GM18519 (cell line): ENCODE measurements around the gene CACNA1B.

ENCODE experiments used
- ATAC-seq: cut with Tn5 transposase; IDR thresholded peaks from one replicate; pipeline ENCODE4 v1.9.1; 2021; ENCODE audit warnings: mild to moderate bottlenecking, moderate library complexity; ENCODE audit not compliant: unreplicated experiment, low FRiP score

Gene CACNA1B

GRCh38 chr9:137917795-137918194, 40.2 kb downstream of the CACNA1B start:
- ATAC-seq = no peak

DNA sequence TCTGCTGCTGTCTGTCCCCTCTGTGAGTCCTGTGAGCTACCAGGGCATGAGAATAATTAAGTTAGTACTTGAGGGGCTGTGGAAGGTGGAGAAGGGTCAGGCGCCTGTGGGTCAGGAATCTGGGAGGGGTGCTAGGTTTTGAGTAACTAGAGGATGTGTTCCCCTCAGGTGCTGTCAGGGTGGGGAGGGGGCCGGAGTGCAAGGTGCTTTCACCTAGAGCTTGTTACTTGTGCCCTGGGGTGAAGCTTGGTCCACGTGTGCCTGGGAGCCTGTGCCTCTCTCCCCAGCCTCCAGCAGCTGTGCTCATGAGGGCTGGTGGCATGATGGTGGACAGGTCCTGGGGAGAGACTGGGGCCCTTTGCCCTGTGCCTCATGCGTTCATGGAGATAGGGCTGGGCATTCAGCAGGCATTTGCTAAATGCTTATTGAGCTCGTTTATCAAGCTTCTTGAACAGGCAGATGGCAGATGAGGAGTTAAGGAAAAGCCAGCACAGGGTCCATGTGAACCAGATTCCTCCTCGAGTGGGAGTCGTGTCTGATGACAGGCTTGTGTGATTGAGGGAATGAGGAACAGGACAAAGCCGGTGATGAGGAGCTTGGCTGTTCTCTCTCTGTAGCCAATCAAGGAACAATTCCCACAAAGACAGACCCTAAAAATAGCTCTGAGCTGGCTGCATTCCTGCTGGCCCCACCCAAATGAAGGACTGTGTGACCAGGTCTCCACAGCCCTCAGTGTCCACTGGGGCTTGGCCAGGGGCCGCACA, 40.9 kb downstream of the CACNA1B start:
- ATAC-seq = no peak

- no peak for ATAC-seq
These were observed 41.5 kb downstream of the CACNA1B start for GRCh38 chr9:137919095-137919465.

DNA sequence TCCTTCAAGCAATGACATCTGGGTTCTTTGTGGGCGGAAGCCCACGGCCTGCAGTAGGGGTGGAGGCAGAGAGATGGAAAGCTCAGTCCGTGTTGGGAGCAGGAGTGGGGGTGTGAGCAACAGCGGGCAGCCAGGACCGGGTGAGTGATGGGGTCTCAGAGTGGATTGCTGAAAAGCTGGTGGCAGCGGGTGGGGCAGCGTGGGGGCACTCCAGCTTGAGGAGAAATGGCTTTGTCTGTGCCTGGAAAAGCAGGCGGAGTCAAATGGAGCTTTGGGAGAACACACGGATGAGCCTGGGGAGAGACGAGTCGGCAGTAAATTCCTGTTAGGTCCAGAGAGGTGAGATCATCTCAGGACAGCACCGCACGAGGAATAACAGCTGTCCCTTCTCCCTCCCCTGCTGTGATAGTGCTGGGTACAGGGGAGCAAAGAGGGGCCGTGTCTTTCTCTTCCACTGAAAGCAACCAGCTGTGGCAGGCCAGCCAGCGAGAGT, 42.1 kb downstream of the CACNA1B start:
- ATAC-seq = no peak

DNA sequence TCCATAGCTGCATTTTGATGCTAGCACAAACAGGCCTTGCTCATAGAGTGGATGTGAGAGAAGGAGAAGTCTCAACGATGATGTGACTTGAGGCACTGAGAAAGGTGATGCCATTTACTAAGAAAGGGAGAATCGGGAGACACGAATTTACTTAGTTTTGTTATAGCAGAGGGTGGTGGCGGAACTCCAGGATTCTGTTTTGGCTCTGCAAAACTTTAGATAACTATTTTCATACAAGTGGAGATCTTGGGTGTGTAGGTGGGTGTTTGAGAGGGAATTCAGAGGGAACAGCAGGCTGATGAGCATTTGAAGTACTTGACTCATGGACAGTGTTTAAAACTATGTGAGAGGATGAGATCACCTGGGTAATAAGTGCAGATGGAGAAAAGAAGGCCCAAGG, 43.2 kb downstream of the CACNA1B start:
- ATAC-seq = no peak

- no peak for ATAC-seq
These were observed 46.6 kb downstream of the CACNA1B start for GRCh38 chr9:137924169-137924568.

GRCh38 chr9:137924761-137925369, 47.3 kb downstream of the CACNA1B start:
- ATAC-seq = no peak

GRCh38 chr9:137943655-137944054, 66.1 kb downstream of the CACNA1B start:
- no peak for ATAC-seq

- ATAC-seq = no peak
These were observed 68.0 kb downstream of the CACNA1B start for GRCh38 chr9:137945581-137945980.

- ATAC-seq = no peak
These were observed 69.4 kb downstream of the CACNA1B start for GRCh38 chr9:137946993-137947392.

DNA sequence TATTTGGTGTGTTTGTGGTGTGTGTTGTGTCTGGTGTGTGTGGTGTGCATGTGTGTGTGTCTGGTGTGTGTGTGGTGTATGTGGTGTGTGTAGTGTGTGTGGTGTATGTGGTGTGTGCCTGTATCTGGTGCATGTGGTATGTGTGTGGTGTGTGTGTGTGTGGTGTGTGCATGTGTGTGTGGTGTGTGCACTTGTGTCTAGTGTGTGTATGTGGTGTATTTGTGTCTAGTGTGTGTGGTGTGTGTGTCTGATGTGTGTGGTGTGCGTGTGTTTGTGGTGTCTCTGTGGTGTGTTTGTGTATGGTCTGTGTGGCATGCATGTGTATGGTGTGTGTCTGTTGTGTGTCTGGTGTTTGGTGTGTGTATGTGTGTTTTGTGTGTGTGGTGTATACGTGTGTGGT, 71.1 kb downstream of the CACNA1B start:
- no peak for ATAC-seq

- ATAC-seq = no peak
These were observed 71.7 kb downstream of the CACNA1B start for GRCh38 chr9:137949260-137949659.

- no peak for ATAC-seq
These were observed 73.5 kb downstream of the CACNA1B start for GRCh38 chr9:137951107-137951506.

DNA sequence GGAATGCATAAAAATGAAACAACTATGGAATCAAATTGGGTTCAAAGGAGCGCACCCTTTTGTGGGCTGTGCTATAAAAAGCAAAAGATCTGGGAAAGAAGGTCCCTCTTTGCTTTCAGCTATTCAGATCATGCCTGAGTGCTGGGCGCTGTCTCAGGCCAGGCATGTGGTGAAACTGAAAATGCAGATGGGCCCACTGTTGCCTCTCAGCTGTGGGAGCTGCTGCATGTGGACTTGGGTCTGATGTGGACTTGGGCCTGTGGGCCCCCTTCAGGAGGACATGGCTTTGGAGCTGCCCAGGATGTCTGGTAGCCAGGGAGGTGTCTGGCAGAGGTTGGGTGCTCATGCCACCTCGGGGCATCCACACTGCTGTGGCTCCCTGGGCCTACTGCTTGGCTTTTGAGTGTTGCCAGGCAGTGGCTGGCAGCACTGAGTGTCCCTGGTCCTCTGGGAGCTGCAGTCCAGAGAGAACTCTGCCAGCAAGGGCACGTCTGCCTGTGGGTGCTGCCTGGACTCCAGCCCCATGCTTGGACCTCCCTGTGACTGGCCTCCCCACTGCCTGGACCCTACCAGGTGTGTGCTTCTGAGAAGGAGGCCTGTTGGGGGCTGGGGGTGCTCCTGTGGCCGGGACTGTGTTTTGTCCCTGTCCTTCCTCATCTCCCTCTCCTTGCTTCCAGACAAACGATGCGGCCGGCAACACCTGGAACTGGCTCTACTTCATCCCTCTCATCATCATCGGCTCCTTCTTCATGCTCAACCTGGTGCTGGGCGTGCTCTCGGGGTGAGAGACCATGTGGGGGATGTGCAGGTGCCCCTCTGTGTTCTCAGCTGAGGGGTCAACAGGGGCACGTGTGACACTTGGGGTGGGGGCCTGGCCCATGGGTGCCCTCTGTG, 74.3 kb downstream of the CACNA1B start:
- no peak for ATAC-seq

GRCh38 chr9:137952976-137953666, 75.5 kb downstream of the CACNA1B start:
- ATAC-seq = no peak

GRCh38 chr9:137953683-137954438, 76.3 kb downstream of the CACNA1B start:
- no peak for ATAC-seq

DNA sequence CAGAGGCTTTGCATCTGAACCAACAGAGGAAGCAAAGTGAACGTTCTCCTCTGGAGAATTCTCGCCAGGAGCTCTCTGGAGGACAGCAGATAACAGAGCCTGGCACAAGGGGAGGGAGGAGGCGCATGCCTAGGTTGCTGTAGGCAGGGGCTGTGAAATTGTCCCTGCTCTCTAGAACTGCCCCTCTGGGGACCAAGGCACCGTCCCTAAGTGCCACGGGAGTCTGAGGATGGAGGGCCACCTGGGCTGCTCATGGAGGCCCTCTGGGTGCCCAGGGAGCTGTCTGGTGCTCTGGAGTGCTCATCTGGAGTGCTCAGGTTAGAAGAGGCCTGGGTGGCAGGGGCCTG, 77.6 kb downstream of the CACNA1B start:
- ATAC-seq = no peak

- ATAC-seq = no peak
These were observed 78.0 kb downstream of the CACNA1B start for GRCh38 chr9:137955586-137955985.

DNA sequence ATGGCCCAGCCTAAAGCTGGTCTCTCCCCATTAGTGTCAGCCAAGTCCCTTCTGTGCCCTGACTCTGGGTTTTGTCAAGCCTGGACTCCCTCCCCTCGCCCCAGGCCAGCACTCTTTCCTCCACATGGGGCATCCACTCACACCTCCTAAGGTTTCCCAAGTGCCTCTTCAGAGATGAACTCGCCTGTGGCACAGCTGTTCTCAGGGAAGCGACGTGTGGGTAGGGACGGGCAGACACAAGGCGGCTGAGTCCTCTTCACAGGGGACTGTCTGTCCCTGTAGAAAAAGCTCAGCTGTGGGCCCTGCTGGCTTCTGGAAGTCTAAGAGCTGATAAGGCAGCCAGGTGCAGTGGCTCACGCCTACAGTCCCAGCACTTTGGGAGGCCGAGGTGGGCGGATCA, 78.5 kb downstream of the CACNA1B start:
- no peak for ATAC-seq
